HFF-Myc (cell line): Measurements from ENCODE around the gene WASF1.

Experiments used
- DNase-seq: peaks from one replicate; pipeline ENCODE4 v3.0.0-alpha.2; 2011; ENCODE audit warnings: low read depth; ENCODE audit errors: extremely low read depth
- H3K4me3 ChIP-seq: replicated peaks from 2 replicates; pipeline ENCODE4 v1.5.1; 2011; ENCODE audit warnings: low read depth, mild to moderate bottlenecking, control low read depth, low read length
- TF ChIP-seq, protein P1 (sequence below): IDR thresholded peaks from 2 replicates; pipeline ENCODE4 v1.5.1; 2012; ENCODE audit warnings: mild to moderate bottlenecking, low read depth, low read length, control low read depth; ENCODE audit errors: missing control alignments

WASF1 gene

DNA sequence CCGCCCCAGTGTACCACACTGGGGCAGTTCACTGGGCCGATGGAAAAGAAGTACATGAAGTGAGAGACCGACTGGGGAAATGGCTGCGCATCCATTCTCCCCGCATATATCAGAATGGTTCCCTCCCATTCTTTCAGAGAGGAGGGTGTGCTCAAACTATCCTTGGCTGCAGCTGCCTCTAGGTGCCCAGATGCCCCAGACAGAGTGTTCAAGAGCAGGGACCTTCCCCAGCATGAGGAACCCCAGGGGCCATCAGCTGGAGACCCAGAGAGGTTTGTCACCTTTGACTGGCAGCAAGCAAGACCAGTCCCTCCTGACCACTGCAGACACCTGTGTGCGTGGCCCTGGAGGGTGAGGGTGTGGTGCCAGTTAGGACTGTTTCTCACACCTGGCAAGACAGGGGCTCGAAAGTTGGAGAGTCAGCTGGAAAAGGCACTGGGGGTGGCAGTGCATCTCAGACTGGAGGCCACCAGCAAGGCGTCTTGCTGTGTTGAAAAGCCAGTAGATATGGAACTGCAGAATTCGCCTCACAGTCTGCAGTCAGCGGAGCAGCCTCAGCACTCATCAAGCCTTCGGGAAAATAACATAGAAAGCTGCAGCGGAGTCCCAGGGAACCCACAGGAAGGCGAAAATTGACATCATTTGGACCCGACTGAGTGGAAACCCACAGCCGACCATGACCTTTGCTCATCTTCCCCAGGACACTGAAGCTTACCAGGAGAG lies 124.6 kb downstream of the WASF1 start:
- no peak overlapping the region for H3K4me3 ChIP-seq
- TF ChIP-seq, protein P1, sequence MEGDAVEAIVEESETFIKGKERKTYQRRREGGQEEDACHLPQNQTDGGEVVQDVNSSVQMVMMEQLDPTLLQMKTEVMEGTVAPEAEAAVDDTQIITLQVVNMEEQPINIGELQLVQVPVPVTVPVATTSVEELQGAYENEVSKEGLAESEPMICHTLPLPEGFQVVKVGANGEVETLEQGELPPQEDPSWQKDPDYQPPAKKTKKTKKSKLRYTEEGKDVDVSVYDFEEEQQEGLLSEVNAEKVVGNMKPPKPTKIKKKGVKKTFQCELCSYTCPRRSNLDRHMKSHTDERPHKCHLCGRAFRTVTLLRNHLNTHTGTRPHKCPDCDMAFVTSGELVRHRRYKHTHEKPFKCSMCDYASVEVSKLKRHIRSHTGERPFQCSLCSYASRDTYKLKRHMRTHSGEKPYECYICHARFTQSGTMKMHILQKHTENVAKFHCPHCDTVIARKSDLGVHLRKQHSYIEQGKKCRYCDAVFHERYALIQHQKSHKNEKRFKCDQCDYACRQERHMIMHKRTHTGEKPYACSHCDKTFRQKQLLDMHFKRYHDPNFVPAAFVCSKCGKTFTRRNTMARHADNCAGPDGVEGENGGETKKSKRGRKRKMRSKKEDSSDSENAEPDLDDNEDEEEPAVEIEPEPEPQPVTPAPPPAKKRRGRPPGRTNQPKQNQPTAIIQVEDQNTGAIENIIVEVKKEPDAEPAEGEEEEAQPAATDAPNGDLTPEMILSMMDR: no peak
- no peak for DNase-seq

DNA sequence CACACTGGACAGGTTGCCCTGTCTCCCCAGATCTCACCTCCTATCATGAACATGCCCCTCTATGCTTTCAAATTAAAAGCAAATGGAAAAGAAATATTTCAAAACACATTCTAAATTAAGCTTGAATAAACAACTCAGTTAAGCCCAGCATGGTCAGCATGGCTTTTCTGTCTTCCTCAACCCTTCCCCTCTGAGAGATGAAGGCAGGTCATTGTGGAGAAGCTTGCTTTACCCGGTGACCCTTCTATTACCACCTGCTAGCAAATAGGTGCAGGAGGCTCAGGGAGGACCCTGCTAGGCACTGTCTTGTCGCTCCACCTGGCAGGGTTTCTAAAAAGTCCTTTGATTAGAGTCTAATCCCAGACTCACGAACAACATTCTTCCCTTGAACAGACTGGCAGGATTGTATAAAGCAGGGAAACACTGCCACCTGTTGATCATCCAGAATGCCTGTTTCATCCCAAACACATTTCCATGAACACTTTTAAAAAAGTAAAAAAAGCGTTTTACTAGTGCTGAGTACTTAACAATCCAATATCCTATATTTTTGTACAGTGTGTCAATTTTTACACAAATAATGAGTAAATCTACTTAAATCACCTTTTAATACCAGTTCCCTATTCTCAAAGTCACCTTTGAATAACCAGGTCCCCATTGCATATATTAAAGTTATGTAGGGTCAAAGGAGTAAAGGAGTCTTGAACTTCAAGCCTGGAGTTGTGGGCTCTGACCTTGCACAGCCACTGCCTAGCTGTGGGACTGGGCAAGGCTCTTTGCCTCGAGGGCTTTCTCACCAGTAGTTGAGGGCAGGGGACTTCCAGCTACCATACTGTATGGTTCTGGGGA lies 125.9 kb downstream of the WASF1 start:
- H3K4me3 ChIP-seq: no peak overlapping the region
- DNase-seq: peak; percentile 24
- TF ChIP-seq, protein P1: peak; percentile 68

DNA sequence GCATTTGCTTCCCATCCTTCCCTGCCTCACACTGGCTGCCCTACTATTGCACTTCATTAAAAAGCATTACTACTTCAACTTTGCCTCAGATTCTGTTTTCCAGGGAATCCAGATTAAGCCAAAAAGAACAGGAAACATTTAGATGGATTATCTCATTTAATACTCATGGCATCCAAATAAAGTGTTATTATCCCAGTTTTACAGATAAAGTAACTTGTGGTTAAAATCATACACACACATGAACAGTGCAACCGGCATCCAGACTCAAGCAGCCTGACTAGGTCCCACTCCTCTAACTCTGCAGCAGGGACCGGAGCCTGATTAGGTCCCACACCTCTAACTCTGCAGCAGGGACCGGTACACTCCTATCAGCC lies 129.0 kb downstream of the WASF1 start:
- no peak overlapping the region for H3K4me3 ChIP-seq
- no peak for DNase-seq
- TF ChIP-seq, protein P1: no peak
